UCSD-AML1 (cell line): ENCODE results near the gene EFCAB11.

Source experiments
- DNase-seq: peaks from one replicate; lab custom pipeline; 2025; ENCODE audit not compliant: unreplicated experiment; lab: John Stamatoyannopoulos, UW

EFCAB11 gene

GRCh38 chr14:89870316-89870715, 84.2 kb downstream of the EFCAB11 start:
- no peak for DNase-seq

- DNase-seq, result no peak
Observed at GRCh38 chr14:89869606-89870005, 84.9 kb downstream of the EFCAB11 start.

- DNase-seq, result no peak
Observed at GRCh38 chr14:89866458-89866857, 88.1 kb downstream of the EFCAB11 start.

GRCh38 chr14:89865153-89865552, 89.4 kb downstream of the EFCAB11 start:
- DNase-seq, result no peak

- no peak for DNase-seq
Observed at GRCh38 chr14:89862856-89863255, 91.7 kb downstream of the EFCAB11 start.

- no peak for DNase-seq
Observed at GRCh38 chr14:89861630-89862029, 92.9 kb downstream of the EFCAB11 start.

GRCh38 chr14:89858089-89858488, 96.4 kb downstream of the EFCAB11 start:
- DNase-seq, result no peak

GRCh38 chr14:89856871-89857345, 97.6 kb downstream of the EFCAB11 start:
- DNase-seq, result no peak

GRCh38 chr14:89855961-89856656, 98.4 kb downstream of the EFCAB11 start:
- no peak for DNase-seq

GRCh38 chr14:89853936-89854693, 100.4 kb downstream of the EFCAB11 start:
- no peak for DNase-seq

GRCh38 chr14:89851106-89851505, 103.4 kb downstream of the EFCAB11 start:
- no peak for DNase-seq

GRCh38 chr14:89849931-89850330, 104.6 kb downstream of the EFCAB11 start:
- no peak for DNase-seq

- DNase-seq, result no peak
Observed at GRCh38 chr14:89848165-89848564, 106.4 kb downstream of the EFCAB11 start.

- DNase-seq, result no peak
Observed at GRCh38 chr14:89845346-89845745, 109.2 kb downstream of the EFCAB11 start.

- no peak for DNase-seq
Observed at GRCh38 chr14:89844508-89844907, 110.0 kb downstream of the EFCAB11 start.

GRCh38 chr14:89842837-89843236, 111.7 kb downstream of the EFCAB11 start:
- DNase-seq, result no peak

GRCh38 chr14:89841851-89842250, 112.7 kb downstream of the EFCAB11 start:
- no peak for DNase-seq

GRCh38 chr14:89836830-89837469, 117.6 kb downstream of the EFCAB11 start:
- DNase-seq, result no peak

GRCh38 chr14:89833661-89834060, 120.9 kb downstream of the EFCAB11 start:
- DNase-seq, result no peak

- no peak for DNase-seq
Observed at GRCh38 chr14:89833120-89833532, 121.4 kb downstream of the EFCAB11 start.

GRCh38 chr14:89828471-89829165, 125.9 kb downstream of the EFCAB11 start:
- DNase-seq, result no peak
